Measurements from ENCODE around the gene GGA3. TPM values are rescaled to one million over a fixed set of nuclear protein-coding genes. Genes with fewer than 3 reads are reported as not detected.

Gene GGA3
- total RNA-seq, 2 donors from 2014 or later, result 32.5 to 48.4 TPM

DNA sequence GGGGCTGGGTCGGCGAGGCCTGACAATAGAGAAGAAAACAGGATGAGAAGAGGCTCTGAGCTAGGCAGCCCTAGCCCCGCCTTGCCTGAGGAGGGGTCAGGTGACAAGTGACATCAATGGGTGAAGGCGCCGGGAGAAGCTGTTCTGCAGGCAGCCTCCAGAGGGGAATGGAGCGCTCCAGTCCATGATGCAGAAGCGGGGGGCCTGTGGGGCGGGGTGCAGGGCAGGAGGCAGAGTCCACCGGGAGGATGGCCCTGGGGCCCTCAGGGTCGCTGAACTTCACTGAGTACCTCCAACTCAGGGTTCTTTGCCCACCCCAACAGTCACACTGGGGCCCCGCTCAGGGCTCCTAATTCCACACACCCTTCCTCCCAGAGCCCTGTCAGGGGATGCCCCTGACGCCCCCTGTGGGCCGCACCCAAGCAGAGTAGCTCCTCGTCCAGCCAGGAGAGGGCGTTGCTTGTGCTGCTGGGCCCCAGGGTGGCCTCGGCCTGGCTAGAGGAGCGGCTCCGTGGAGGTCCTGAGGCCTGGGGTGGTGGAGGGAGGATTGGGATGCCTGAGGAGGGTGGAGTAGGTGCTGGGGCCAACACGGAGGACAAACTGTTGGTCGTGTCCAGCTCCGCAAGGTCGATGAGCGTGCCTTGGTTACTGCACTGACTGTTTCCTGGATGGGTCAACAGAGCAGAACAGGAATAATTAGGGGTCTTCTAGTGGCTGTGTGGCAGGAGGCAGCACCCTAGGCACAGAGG is 20.8 kb downstream of the GGA3 start:
- Histone ChIP-seq H3K9ac (ENCODE audit: low read depth in 2 of 2, low read length in 2 of 2) (peak overlapping the region in 1 of 2 donors; percentile 30), H3K4me3 (no peak overlapping the region), H3K27me3 (no peaks in the 10 kb centered on the region), H3K9me3 (no peaks in the 10 kb centered on the region), H3K27ac (no peak overlapping the region), H3K4me1 (no peaks in the 10 kb centered on the region), H3K36me3 (peaks cover 14% of the 10 kb centered on the region)
- TF ChIP-seq, protein P1, sequence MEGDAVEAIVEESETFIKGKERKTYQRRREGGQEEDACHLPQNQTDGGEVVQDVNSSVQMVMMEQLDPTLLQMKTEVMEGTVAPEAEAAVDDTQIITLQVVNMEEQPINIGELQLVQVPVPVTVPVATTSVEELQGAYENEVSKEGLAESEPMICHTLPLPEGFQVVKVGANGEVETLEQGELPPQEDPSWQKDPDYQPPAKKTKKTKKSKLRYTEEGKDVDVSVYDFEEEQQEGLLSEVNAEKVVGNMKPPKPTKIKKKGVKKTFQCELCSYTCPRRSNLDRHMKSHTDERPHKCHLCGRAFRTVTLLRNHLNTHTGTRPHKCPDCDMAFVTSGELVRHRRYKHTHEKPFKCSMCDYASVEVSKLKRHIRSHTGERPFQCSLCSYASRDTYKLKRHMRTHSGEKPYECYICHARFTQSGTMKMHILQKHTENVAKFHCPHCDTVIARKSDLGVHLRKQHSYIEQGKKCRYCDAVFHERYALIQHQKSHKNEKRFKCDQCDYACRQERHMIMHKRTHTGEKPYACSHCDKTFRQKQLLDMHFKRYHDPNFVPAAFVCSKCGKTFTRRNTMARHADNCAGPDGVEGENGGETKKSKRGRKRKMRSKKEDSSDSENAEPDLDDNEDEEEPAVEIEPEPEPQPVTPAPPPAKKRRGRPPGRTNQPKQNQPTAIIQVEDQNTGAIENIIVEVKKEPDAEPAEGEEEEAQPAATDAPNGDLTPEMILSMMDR (IDR thresholded peaks at IDR 0.05), result peak; percentile 34
- no peak for DNase-seq
- intact Hi-C loops (cut with DNase I), result no loop called here

DNA sequence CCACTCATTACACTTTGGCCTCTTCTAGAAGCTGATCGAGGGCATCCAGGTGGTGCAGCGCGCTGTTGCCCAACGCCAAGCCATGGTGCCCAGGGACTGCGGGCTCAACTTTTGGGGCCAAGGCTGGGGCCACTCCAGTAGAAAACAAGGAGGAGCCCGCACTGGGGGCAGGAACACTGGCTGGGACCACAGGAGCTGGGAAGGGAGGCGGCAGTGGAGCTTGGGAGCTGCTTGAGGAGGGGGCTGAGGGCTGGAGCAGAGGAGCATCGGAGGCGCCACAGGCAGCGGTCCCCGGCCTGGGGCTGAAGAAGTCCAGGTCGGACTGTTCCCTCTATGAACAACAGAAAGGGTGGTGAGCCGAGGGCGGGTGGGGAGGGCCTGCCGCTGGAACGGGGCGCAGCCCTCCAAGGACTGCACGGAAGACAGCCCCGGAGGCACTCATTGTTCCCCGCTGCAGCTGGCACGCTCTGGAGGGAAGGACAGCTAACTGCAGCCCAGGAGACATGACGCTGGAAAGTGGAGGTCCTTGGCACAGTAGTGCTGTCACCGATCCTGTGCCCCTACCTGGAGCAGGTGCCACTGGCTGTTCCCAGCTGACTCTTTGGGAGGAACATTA is 21.5 kb downstream of the GGA3 start:
- Histone ChIP-seq H3K27ac (no peak overlapping the region), H3K4me3 (no peak overlapping the region), H3K4me1 (no peaks in the 10 kb centered on the region), H3K36me3 (peaks cover 14% of the 10 kb centered on the region), H3K27me3 (no peaks in the 10 kb centered on the region), H3K9me3 (no peaks in the 10 kb centered on the region), H3K9ac (ENCODE audit: low read depth in 2 of 2, low read length in 2 of 2) (no peak overlapping the region)
- intact Hi-C loops (cut with DNase I), result no loop called here
- DNase-seq, result no peak
- TF ChIP-seq, protein P1 (IDR thresholded peaks at IDR 0.05), result no peak

DNA sequence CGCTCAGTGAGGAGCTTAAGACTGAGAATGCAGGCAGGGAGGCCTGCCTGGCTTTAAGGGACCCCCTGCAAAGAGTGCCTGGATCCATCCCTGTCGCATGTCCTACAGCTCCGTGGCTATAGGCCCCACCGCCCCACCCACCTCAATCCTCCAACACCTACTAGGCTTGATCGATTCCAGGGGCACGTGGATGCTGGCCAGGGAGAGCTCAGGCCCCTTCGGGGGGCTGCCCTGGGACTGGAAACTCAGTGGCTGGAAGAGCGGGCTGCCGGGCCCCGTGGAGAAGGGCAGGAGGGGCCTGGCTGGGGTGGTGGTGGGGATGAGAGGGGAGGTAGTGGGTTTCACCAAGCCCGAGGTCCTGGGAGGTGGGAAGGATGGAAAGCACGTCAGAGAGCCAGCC is 22.2 kb downstream of the GGA3 start:
- no peaks in the 10 kb centered on the region for H3K4me1 ChIP-seq
- peaks cover 14% of the 10 kb centered on the region for H3K36me3 ChIP-seq
- DNase-seq, result no peak
- H3K9me3 ChIP-seq, result no peaks in the 10 kb centered on the region
- H3K9ac ChIP-seq (ENCODE audit: low read depth in 2 of 2, low read length in 2 of 2), result peak overlapping the region in 1 of 2 donors; percentile 37
- intact Hi-C loops (cut with DNase I), result no loop called here
- TF ChIP-seq, protein P1 (IDR thresholded peaks at IDR 0.05), result no peak
- no peaks in the 10 kb centered on the region for H3K27me3 ChIP-seq
- H3K27ac ChIP-seq, result no peak overlapping the region
- no peak overlapping the region for H3K4me3 ChIP-seq

DNA sequence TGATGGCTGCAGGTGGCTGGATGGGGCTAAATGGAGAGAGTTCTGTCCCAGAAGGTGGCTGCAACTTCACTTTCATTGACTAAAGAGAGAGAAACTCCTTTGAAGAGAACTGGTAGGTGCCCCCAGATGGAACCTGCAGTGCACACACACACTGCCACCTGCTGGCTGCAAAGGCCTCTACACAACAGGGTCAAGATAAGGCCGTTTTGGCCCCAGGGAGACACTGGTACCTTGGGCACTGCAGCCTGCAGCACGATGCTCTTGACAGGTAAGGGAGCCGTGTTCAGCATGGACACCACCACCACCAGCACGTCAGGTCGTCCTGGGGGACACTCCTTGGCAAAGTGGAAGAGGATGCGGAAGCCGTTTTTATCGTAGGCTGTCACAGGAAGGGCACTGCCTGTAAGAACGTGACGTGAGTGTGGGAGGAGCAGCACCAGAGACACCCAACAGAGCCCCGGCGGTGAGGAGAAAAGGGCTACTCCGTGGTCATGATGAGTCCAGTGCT is 22.7 kb downstream of the GGA3 start:
- Histone ChIP-seq H3K27ac (no peak overlapping the region), H3K27me3 (no peaks in the 10 kb centered on the region), H3K36me3 (peaks cover 14% of the 10 kb centered on the region), H3K4me3 (no peak overlapping the region), H3K4me1 (no peaks in the 10 kb centered on the region), H3K9ac (ENCODE audit: low read depth in 2 of 2, low read length in 2 of 2) (peak overlapping the region; percentile 4 to 37), H3K9me3 (no peaks in the 10 kb centered on the region)
- intact Hi-C loops (cut with DNase I), result no loop called here
- DNase-seq, result peak; percentile 44
- TF ChIP-seq, protein P1 (IDR thresholded peaks at IDR 0.05), result peak; percentile 73

DNA sequence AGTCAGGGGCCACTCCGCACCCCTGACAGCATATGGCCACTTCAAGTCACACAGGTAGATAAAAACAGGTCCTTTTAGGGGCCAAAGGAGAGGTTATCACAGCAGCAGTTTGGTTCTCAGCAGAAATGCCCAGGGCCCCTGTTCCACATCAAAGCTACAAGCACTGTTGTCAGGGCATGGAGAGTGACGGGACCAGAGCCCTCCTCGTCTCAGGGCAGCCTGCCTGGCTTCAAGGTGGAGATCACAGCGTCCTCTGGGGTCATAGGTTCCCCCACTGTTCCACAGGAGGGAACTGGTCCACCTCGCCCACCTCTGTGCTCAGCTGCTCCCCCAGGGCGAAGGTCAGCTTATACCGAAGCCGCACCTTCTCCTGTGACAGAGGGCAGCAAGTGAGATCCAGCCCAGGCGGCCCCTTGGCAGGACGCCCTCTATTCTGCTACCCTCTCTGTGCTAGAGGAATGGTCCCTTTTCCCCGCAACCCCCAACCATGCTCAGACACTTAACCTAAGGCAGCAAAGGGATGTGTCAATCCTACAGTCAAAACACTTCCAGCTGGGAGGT is 23.3 kb downstream of the GGA3 start:
- TF ChIP-seq, protein P1 (IDR thresholded peaks at IDR 0.05), result no peak
- H3K9ac ChIP-seq (ENCODE audit: low read depth in 2 of 2, low read length in 2 of 2), result peak overlapping the region in 1 of 2 donors; percentile 4
- no peaks in the 10 kb centered on the region for H3K9me3 ChIP-seq
- peaks cover 14% of the 10 kb centered on the region for H3K36me3 ChIP-seq
- no peak overlapping the region for H3K27ac ChIP-seq
- H3K4me3 ChIP-seq, result no peak overlapping the region
- H3K27me3 ChIP-seq, result no peaks in the 10 kb centered on the region
- no peaks in the 10 kb centered on the region for H3K4me1 ChIP-seq
- intact Hi-C loops (cut with DNase I), result no loop called here
- no peak for DNase-seq

Measured in colonic mucosa (tissue), 4 donors.